ENCODE measurements around the gene LRRC26.

LRRC26 gene

DNA sequence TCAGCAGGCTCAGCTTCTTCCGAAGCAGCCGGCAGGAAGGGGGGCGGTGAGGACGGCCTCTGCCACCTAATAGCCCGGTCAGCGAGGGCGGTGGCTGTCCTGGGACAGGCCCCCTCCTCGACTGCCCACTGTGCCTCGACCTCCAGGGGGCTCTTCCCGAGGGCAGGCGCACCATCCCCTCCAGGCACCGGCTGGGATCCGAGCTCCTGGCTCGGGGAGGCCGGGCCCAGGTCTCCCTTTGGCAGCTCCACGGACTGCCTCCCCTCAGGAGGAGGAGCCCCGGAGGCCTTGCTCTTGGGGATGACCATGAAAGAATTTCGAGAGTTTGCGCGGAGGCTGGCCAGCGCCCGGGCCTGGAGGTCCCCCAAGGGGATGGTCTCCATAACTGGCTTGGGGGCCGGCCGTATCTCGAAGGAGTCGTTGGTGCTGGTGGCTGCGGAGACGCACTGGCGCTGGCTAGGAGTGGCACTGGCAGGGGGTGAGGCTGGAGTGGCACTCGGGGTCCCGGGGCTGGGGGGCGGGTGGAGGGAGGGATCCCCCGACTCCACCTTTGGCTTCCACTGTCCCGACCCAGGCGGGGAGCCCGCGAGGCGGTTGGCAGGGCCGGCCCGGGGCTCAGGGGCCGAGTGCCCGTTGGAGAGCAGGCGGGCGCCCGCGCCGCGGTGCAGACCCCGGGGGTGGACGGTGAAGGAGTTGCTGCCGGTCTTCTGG is 29.7 kb upstream of the LRRC26 start:
- no peak for DNase-seq

GRCh38 chr9:137198902-137199283 is 29.0 kb upstream of the LRRC26 start:
- no peak for DNase-seq

DNA sequence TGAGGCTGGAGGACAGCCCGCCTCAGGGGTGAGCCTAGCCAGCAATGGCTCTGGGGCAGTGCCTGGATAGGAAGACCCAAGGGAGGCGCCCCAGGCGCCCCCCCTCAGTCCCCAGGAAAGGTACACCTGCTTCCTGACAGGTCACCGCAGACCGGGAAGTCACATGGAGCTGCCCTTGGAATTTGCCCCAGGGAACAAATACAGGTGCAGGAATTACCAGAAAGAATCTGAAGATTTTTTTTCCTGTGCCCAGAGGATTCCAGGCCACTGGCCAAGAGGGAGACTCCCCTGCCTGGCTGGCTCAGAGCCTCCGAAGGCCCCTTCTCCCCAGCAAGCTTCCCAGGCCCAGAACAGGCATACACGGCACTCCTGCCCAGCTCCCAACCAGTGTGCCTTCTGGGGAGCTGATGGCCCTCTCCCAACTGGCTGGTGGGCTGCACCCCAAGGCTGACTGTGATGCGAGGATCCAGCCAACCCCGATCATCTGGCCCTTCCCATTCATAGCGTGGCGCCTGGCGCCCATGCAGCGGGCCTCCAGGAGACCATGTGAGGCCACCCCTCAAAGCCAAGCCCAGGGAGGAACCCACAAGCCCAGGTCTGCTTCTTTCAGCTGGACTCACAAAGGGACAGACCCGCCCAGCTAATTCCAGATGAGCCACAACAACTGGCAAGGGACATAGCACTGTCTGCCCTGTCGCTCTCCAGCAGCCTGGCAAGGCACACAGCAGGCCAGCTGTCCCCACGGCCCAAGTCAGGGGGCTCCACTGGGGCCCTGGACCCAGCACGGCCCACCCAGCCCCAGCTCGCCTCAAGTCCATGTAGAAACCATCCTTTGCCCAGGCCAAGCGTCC is 28.4 kb upstream of the LRRC26 start:
- no peak for DNase-seq

- peak; percentile 99 for DNase-seq
Observed at GRCh38 chr9:137195525-137196220, 25.8 kb upstream of the LRRC26 start.

DNA sequence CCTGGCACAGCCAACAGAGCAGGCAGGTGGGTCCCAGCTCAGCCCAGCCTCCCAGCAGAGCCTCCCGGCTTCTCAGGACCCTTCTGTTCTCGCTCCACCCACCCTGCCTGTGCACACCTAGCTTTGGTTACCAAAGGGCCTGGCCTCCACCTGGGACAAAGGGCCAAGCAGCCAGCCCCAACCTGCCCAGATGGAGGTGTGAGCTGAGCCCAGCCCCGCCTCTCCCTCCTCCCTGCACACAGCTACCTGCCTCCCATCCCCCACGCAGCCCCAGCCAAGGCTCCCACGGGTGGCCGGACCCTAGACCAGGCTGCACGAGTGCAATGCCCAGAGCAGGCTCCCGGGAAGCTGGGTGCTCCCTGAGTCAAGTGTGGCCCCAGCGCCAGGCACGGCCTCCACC is 25.1 kb upstream of the LRRC26 start:
- DNase-seq = peak; percentile 86

- DNase-seq = no peak
Observed at GRCh38 chr9:137194388-137194787, 24.5 kb upstream of the LRRC26 start.

DNA sequence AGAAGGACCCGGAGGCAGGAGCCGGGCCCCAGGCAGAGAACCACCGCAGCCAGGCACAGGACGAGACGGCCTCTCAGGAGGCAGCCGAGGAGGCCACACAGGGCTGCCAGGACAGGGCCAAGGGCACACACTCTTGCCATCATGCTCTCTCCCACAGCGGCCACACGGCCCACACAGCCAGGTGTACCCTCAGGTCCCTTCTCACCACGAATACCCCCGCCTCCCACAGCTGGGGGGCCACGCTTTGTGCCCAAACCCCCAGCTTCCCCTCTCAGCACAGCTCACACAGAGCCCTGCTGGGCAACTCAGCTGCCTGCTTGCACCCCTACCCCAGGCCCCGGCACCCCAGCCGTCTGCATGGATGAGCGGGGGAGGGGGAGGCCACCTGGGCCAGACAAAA is 23.9 kb upstream of the LRRC26 start:
- no peak for DNase-seq

- no peak for DNase-seq
Observed at GRCh38 chr9:137192859-137193258, 23.0 kb upstream of the LRRC26 start.

DNA sequence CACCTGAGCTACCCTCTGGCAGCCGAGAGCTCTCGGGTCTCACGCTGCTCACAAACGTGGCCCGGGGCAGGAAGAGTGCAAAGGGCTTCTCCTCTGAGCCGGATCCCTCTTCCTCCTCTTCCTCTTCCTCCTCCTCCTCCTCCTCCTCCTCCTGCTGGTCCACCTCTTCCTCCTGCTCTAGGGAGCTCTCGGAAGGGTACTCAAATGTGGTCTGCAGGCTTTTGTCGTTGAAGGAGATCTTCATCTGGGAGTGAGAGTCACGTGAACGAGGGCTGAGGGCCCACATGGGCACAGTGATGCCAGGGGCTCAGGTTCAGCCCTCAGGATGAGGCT is 22.6 kb upstream of the LRRC26 start:
- DNase-seq = no peak

GRCh38 chr9:137191691-137192447 is 22.0 kb upstream of the LRRC26 start:
- no peak for DNase-seq

DNA sequence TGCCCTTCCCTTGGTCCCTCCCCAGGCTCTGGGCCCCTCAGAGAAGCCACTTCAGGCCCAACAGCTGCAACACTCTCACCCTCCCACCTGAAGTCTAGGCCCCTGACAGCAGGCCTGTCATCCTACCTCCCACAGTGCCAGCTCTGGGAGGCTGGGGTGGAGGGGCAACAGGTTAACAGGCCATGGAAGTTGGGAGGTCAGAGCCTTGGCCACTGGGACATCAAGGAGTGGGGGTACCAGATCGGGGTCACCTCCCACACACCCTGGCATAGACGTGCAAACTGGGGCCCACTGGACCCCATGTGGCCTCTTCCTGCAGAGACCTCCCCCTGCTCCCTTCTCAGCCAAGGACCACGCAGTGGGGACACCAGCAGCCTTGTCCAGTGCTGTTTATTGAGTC is 21.4 kb upstream of the LRRC26 start:
- DNase-seq = no peak

DNA sequence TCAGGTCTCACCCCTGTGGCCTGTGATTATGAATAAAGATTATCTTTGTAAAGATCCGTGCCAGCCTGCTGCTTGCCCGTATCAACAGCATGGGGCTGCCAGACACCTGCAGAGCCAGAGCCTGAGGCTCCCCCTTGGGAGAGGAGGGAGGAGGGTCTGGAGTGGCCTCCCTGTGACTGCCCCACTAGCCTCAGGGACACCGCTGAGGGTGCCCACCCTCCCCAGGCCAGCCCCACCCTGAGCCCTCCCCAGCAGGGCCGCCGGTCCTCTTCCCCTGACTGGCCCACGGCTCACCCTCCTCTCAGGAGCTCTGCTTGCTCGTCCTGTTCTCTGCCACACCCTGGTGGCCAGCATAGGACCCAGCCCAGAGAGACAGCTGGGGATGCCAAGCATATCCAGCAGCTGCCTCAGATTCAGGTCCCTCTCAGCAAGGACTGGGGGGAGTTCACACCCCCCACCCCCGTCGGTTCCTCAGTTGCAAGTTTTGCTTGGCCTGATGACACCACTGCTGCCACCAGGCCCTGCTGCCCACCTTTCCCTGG is 20.5 kb upstream of the LRRC26 start:
- no peak for DNase-seq

GRCh38 chr9:137189297-137190295 is 19.7 kb upstream of the LRRC26 start:
- DNase-seq = no peak

DNA sequence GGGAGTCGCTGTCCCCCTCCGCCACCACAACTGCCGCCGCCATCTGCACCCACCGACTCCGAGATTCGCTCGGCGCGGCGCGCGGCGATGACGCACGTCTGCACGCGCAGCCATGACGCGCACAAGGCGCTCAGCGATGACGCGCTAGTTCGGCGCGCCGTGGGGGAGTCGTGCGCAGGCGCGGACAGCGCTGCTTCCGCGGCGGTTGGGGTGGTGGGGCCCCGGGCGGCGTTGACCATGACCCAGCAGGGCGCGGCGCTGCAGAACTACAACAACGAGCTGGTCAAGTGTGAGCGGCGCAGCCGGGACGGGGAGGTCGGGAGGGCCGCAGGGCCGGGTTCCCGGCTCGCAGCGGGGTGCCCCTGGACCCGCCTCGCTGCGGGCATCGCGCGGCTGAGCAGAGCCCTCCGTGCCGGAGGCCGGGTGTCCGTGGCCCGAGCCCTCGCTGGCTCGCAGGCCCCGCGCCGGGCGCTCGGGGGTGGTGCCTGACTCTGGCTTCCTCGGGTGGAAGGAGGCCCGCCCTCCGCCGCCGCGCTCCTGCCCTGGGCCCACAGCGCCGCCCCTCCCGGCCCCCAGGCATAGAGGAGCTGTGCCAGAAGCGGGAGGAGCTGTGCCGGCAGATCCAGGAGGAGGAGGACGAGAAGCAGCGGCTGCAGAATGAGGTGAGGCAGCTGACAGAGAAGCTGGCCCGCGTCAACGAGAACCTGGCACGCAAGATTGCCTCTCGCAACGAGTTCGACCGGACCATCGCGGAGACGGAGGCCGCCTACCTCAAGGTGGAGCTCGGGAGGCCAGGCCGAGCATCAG is 18.8 kb upstream of the LRRC26 start, which contains the start of the genes ANAPC2 and SSNA1:
TSS of gene ANAPC2 (minus strand) at position 71 of the 807 bp plus-strand sequence. CDS start at position 43, 28 bp downstream.
TSS of gene SSNA1 (plus strand) at position 187 of the 807 bp plus-strand sequence. CDS start at position 238, 51 bp downstream.
- DNase-seq = peak; percentile 80

DNA sequence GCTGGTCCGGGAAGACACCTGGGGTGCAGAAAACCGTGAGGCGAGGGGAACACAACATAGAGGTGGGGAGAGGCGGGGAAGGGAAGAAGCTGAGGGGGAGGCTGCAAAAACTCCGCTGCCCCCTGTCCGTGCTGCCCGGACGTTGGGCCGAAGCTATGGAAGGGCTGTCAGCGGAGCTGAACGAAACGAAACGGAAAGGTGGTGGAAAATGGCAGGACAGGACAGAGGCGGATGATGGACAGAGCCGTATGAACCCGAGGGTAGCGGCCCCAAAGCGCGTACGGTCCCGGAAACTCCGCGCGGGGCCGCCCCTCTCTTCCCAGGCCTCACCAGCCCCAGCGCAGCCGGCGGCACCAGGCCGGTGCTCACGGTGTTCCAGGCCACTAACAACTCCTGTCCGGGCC is 18.2 kb upstream of the LRRC26 start:
- DNase-seq = no peak

- DNase-seq = no peak
Observed at GRCh38 chr9:137187386-137187785, 17.5 kb upstream of the LRRC26 start.

- no peak for DNase-seq
Observed at GRCh38 chr9:137186385-137186784, 16.5 kb upstream of the LRRC26 start.

GRCh38 chr9:137185921-137186320 is 16.1 kb upstream of the LRRC26 start:
- no peak for DNase-seq

DNA sequence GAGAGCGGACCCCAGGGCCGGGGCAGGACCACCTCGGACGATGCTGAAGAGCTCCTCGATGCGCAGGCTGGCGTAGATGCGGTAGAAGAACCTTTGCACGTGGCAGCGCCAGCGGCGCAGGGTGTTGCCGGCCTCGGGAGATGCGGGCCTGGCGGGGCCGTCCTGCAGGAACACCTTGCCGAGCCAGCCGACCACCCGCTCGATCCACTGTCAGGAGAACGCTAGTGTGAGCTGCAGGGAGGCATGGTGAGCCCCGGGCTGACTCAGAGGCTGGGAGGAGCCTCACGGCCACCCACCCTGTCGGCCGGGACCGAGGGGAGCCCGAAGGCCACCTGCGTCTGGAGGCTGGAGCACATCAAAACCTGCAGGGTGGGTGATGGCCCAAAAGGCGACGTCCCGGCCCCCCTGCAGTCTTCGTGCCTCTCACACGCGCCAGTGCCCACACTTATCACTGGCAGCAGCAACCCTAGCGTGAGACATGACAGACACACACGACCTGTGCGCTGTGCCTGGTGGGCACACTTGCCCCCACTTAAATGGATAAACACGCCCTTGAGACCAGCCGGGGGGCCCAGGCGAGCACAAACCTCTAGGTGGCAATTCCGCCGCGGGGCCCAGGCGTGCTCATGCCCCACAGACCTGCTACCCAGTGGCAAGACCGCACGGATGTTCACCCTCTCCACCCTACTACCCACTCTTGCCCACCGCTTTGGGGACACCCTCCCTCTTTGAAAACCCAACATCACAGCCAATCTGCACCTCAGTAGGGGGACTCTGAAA is 15.2 kb upstream of the LRRC26 start:
- DNase-seq = no peak

Measured in DMS153 (cell line).